HUES64 (cell line): ENCODE measurements around the gene PDE12. TPM values are rescaled to one million over a fixed set of nuclear protein-coding genes. Genes with fewer than 3 reads are reported as not detected.

Source experiments
- H3K27ac ChIP-seq: 2 replicates; pipeline ENCODE4 v1.7.0; 2013; ENCODE audit warnings: low read depth, low read length, inconsistent platforms
- H3K27me3 ChIP-seq: 2 replicates; pipeline ENCODE4 v1.6.1; 2013; ENCODE audit warnings: mild to moderate bottlenecking, low read length; ENCODE audit not compliant: insufficient read depth
- H3K36me3 ChIP-seq: 2 replicates; pipeline ENCODE4 v1.6.1; 2013; ENCODE audit warnings: mild to moderate bottlenecking, low read length; ENCODE audit not compliant: insufficient read depth
- H3K4me1 ChIP-seq: 2 replicates; pipeline ENCODE4 v1.6.1; 2013; ENCODE audit warnings: mild to moderate bottlenecking, low read length, moderate library complexity; ENCODE audit not compliant: insufficient read depth
- H3K4me3 ChIP-seq: 2 replicates; pipeline ENCODE4 v1.5.1; 2013; ENCODE audit warnings: mild to moderate bottlenecking, low read length, moderate library complexity
- H3K9ac ChIP-seq: 2 replicates; pipeline ENCODE4 v1.6.1; 2013; ENCODE audit warnings: mild to moderate bottlenecking, low read depth, low read length
- H3K9me3 ChIP-seq: 2 replicates; pipeline ENCODE4 v1.6.1; 2013; ENCODE audit warnings: low read depth, low read length; ENCODE audit not compliant: insufficient read depth
- WGBS: fragments of 150-250, 120-280 bp; methylation state at CpG from one replicate; pipeline ENCODE4 v1.1.7; 2013; ENCODE audit warnings: missing lambda C conversion rate; 5-methylcytosine and 5-hydroxymethylcytosine counted together
- polyA plus RNA-seq, 2 experiments: library from polyadenylated mRNA; stranded (reverse); fragments of 50-300 nt; gene quantifications; one replicate each; pipeline ENCODE4 v1.2.3, GENCODE V29; 2013

Gene PDE12
- 9.1 TPM for polyA plus RNA-seq (2013, experiment 1 of 2)
- polyA plus RNA-seq (2013, experiment 2 of 2), result 10.2 TPM

DNA sequence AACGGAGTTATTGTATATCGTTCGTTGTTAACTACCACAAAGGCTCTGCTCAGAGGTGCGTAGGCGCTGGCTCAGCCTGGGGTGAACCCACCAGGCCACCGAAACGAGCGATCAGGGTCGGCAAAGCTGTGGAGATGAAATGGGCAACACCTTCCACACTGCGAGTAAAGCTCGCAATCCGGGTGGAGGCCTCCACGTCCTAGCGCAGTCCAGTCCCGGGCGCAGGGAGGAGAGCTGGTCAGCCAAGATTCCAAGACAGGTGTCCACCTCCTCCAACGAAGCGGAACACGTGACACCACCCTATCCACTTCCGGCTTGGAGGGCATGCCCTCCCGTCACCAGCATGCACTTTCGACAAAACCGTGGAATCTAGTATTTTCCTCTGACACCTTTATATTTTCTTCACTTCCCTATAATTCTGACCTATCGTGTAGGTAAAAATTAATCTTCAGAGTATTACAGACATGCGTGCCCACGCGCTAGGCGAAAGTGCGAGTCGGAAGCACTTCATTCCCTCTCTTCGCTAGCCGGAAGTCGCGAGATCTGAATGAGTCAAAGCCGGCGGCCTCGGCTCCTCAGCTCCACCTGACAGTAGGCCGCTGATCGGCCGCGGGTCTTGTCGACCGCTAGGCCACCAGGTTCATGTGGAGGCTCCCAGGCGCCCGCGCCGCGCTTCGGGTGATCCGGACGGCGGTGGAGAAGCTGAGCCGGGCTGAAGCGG lies at the start of gene PDE12:
Gene PDE12, plus strand, starts transcription at position 537 of the 721 bp plus-strand sequence. Its CDS starts 106 bp downstream, at position 643.
- Histone ChIP-seq H3K36me3 (peaks cover 14% of the 10 kb centered on the region), H3K4me3 (peak within 1 kb of the TSS; percentile 87), H3K27ac (peak within 1 kb of the TSS; percentile 66), H3K4me1 (peaks cover 8% of the 10 kb centered on the region), H3K9ac (peak within 1 kb of the TSS; percentile 73), H3K27me3 (no peaks in the 10 kb centered on the region), H3K9me3 (no peaks in the 10 kb centered on the region)
- 37% methylated on average over 54 of the region's 54 CpGs for WGBS

GRCh38 chr3:57512166-57512565 lies 43.9 kb upstream of the PDE12 start:
- H3K36me3 ChIP-seq, result no peaks in the 10 kb centered on the region
- H3K27me3 ChIP-seq, result no peaks in the 10 kb centered on the region
- no peaks in the 10 kb centered on the region for H3K4me1 ChIP-seq
- H3K9me3 ChIP-seq, result no peaks in the 10 kb centered on the region
- H3K4me3 ChIP-seq, result no peak overlapping the region
- H3K9ac ChIP-seq, result no peak overlapping the region
- WGBS, result 81% methylated on average over 2 of the region's 2 CpGs
- no peak overlapping the region for H3K27ac ChIP-seq

DNA sequence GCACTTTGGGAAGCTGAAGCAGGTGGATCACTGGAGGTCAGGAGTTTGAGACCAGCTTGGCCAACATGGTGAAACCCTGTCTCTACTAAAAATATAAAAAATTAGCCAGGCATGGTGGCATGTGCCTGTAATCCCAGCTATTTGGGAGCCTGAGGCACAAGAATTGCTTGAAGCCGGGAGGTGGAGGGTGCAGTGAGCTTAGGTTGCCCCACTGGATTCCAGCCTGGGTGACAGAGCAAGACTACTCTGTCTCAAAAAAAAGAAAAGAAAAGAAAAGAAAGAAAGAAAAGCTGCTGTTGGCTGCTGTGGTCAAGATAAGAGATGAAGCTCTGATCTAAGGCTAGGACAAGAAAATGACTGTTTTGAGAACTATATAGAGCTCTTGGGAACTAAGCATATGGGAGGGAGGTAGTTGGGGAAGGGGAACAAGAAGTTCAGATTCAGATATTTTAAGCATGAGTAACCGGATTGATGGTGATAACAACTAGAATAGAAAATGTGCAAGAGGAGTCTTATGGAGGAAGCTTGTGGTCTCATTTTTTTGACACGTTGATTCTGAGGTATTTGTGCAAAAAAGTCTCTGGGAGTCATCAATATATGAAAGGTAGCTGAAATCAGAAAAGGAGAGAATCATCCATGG lies 37.7 kb upstream of the PDE12 start:
- no peak overlapping the region for H3K9ac ChIP-seq
- no peaks in the 10 kb centered on the region for H3K9me3 ChIP-seq
- H3K27ac ChIP-seq, result no peak overlapping the region
- H3K27me3 ChIP-seq, result no peaks in the 10 kb centered on the region
- H3K4me3 ChIP-seq, result no peak overlapping the region
- whole genome bisulfite sequencing, result 86% methylated on average over 3 of the region's 3 CpGs
- no peaks in the 10 kb centered on the region for H3K36me3 ChIP-seq
- H3K4me1 ChIP-seq, result no peaks in the 10 kb centered on the region

GRCh38 chr3:57530071-57530608 lies 25.9 kb upstream of the PDE12 start:
- no peak overlapping the region for H3K9ac ChIP-seq
- H3K36me3 ChIP-seq, result no peaks in the 10 kb centered on the region
- no peak overlapping the region for H3K4me3 ChIP-seq
- H3K9me3 ChIP-seq, result no peaks in the 10 kb centered on the region
- no peaks in the 10 kb centered on the region for H3K4me1 ChIP-seq
- no peaks in the 10 kb centered on the region for H3K27me3 ChIP-seq
- H3K27ac ChIP-seq, result no peak overlapping the region

DNA sequence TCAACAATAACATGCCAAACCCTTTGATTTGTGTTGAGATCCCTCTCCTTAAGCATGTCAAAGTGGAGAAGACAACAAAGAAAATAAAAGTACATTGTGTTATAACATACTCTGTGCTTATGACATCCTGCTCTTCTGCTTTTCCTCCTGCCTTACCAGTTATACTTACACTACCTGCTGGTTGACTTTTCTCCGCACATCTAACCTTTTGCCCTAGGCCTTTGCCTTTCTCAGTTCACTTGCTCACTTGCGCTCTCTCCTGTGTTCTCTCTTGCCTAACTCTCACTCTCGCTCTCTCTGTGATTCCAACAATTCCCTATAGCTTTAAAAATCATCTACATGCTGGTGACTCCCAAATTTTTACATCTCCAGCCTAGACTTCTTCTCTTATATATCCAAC lies 17.6 kb upstream of the PDE12 start:
- WGBS, result 92% methylated on average over 3 of the region's 3 CpGs
- H3K27me3 ChIP-seq, result no peaks in the 10 kb centered on the region
- no peaks in the 10 kb centered on the region for H3K9me3 ChIP-seq
- H3K4me1 ChIP-seq, result no peaks in the 10 kb centered on the region
- H3K27ac ChIP-seq, result no peak overlapping the region
- H3K4me3 ChIP-seq, result no peak overlapping the region
- no peak overlapping the region for H3K9ac ChIP-seq
- H3K36me3 ChIP-seq, result no peaks in the 10 kb centered on the region

- Histone ChIP-seq H3K4me1 (peaks cover 6% of the 10 kb centered on the region; the same call in 1 of the 2 replicates), H3K36me3 (no peaks in the 10 kb centered on the region), H3K27ac (peak within 1 kb of the TSS; percentile 16; the same call in 1 of the 2 replicates), H3K27me3 (no peaks in the 10 kb centered on the region), H3K9ac (no peak within 1 kb of the TSS), H3K9me3 (no peaks in the 10 kb centered on the region), H3K4me3 (peak within 1 kb of the TSS; percentile 10)
- WGBS, result 2% methylated on average over 16 of the region's 20 CpGs
Observed at GRCh38 chr3:57544181-57545125, 11.6 kb upstream of the PDE12 start, which contains the start of gene DNAH12. DNAH12 (minus strand) TSS chr3:57544344; CDS start chr3:57542870, 1,474 bp downstream.

GRCh38 chr3:57545636-57546268 lies 10.3 kb upstream of the PDE12 start:
- Histone ChIP-seq H3K4me1 (peaks cover 6% of the 10 kb centered on the region; the same call in 1 of the 2 replicates), H3K27ac (no peak overlapping the region), H3K4me3 (no peak overlapping the region), H3K9me3 (no peaks in the 10 kb centered on the region), H3K36me3 (no peaks in the 10 kb centered on the region), H3K9ac (no peak overlapping the region), H3K27me3 (no peaks in the 10 kb centered on the region)
- 92% methylated on average over 7 of the region's 7 CpGs for WGBS

- Histone ChIP-seq H3K27ac (no peak overlapping the region), H3K27me3 (no peaks in the 10 kb centered on the region), H3K9me3 (no peaks in the 10 kb centered on the region), H3K9ac (no peak overlapping the region), H3K4me3 (no peak overlapping the region), H3K36me3 (no peaks in the 10 kb centered on the region), H3K4me1 (peaks cover 6% of the 10 kb centered on the region; the same call in 1 of the 2 replicates)
- 82% methylated on average over 1 of the region's 1 CpG for WGBS
Observed at GRCh38 chr3:57546616-57547015, 9.5 kb upstream of the PDE12 start.

- WGBS, result 96% methylated on average over 8 of the region's 8 CpGs
- H3K9me3 ChIP-seq, result no peaks in the 10 kb centered on the region
- H3K4me1 ChIP-seq, result peaks cover 8% of the 10 kb centered on the region
- H3K27ac ChIP-seq, result no peak overlapping the region; the same call in 1 of the 2 replicates
- H3K36me3 ChIP-seq, result peaks cover 10% of the 10 kb centered on the region
- peak overlapping the region; percentile 87 for H3K4me3 ChIP-seq
- no peaks in the 10 kb centered on the region for H3K27me3 ChIP-seq
- peak overlapping the region; percentile 73 for H3K9ac ChIP-seq
Observed at GRCh38 chr3:57555306-57555705, 768 bp upstream of the PDE12 start.

DNA sequence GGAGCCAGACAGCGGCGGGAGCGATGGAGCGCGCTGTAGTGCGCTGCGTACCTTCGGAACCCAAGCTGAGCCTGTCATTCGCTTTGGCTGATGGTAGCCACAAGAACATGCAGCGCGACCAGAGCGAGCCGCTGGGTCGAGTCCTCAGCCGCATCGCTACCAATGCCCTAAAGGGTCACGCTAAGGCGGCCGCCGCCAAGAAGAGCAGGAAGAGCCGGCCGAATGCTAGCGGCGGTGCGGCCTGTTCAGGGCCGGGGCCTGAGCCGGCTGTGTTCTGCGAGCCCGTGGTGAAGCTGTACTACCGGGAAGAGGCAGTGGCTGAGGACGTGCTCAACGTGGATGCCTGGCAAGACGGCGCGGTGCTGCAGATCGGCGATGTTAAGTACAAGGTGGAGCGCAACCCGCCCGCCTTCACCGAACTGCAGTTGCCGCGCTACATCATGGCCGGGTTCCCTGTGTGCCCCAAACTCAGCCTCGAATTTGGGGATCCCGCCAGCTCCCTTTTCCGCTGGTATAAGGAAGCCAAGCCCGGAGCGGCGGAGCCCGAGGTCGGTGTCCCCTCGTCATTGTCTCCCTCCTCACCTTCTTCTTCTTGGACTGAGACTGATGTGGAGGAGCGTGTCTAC lies 498 bp downstream of the PDE12 start:
- peaks cover 21% of the 10 kb centered on the region for H3K36me3 ChIP-seq
- H3K9ac ChIP-seq, result peak overlapping the region; percentile 73
- peaks cover 8% of the 10 kb centered on the region for H3K4me1 ChIP-seq
- no peaks in the 10 kb centered on the region for H3K27me3 ChIP-seq
- peak overlapping the region; percentile 87 for H3K4me3 ChIP-seq
- peak overlapping the region; percentile 66; the same call in 1 of the 2 replicates for H3K27ac ChIP-seq
- H3K9me3 ChIP-seq, result no peaks in the 10 kb centered on the region
- 8% methylated on average over 54 of the region's 54 CpGs for WGBS
